ENCODE data around the gene FBRSL1. TPM values are rescaled to one million over a fixed set of nuclear protein-coding genes. Genes with fewer than 3 reads are reported as not detected.

FBRSL1 gene
- total RNA-seq, 4 donors from 2014 or later: 13.8 to 31.5 (median 16.1) TPM

- H3K9me3 ChIP-seq: no peaks in the 10 kb centered on the region
- no peak overlapping the region for H3K27ac ChIP-seq
- no peak for TF ChIP-seq POLR2A (IDR thresholded peaks at IDR 0.05)
- TF ChIP-seq EP300 (IDR thresholded peaks at IDR 0.05): no peak
- TF ChIP-seq CTCF (IDR thresholded peaks at IDR 0.05): no peak
- no peak for DNase-seq (ENCODE audit: low spot score in 2 of 2)
- 86 to 87% methylated on average over 17 to 25 of the region's 27 CpGs for WGBS, 2 donors
- H3K27me3 ChIP-seq: no peaks in the 10 kb centered on the region
- H3K4me1 ChIP-seq: peaks cover 0 to 61% (median 0%) of the 10 kb centered on the region in 4 donors
- H3K4me3 ChIP-seq: no peak overlapping the region
- peaks cover 0 to 37% (median 0%) of the 10 kb centered on the region in 3 donors for H3K36me3 ChIP-seq
Observed at GRCh38 chr12:132521712-132522292, 31.9 kb downstream of the FBRSL1 start.

- Histone ChIP-seq H3K36me3 (peaks cover 0 to 30% (median 0%) of the 10 kb centered on the region in 3 donors), H3K4me1 (peaks cover 0 to 61% (median 0%) of the 10 kb centered on the region in 4 donors), H3K27me3 (no peaks in the 10 kb centered on the region), H3K9me3 (no peaks in the 10 kb centered on the region), H3K27ac (peak overlapping the region in 1 of 4 donors; percentile 74), H3K4me3 (no peak overlapping the region)
- TF ChIP-seq POLR2A (IDR thresholded peaks at IDR 0.05) (no peak), CTCF (IDR thresholded peaks at IDR 0.05) (no peak), EP300 (IDR thresholded peaks at IDR 0.05) (no peak)
- WGBS, 2 donors: 86 to 88% methylated on average over 10 to 17 of the region's 25 CpGs
- no peak for DNase-seq (ENCODE audit: low spot score in 2 of 2)
Observed at GRCh38 chr12:132522592-132523380, 32.8 kb downstream of the FBRSL1 start.

- H3K27me3 ChIP-seq: no peaks in the 10 kb centered on the region
- WGBS, 2 donors: 41% methylated on average over 16 to 26 of the region's 28 CpGs
- peak; percentile 55 to 78 for DNase-seq (ENCODE audit: low spot score in 2 of 2)
- peaks cover 0 to 61% (median 0%) of the 10 kb centered on the region in 4 donors for H3K4me1 ChIP-seq
- peak overlapping the region in 2 of 4 donors; percentile 9 to 74 for H3K27ac ChIP-seq
- TF ChIP-seq POLR2A (IDR thresholded peaks at IDR 0.05) (no peak), EP300 (IDR thresholded peaks at IDR 0.05) (no peak), CTCF (IDR thresholded peaks at IDR 0.05) (peak; percentile 71 to 87 (median 82))
- H3K9me3 ChIP-seq: no peaks in the 10 kb centered on the region
- peaks cover 0 to 31% (median 0%) of the 10 kb centered on the region in 3 donors for H3K36me3 ChIP-seq
- H3K4me3 ChIP-seq: no peak overlapping the region
Observed at GRCh38 chr12:132523576-132524331, 33.8 kb downstream of the FBRSL1 start.

- 66 to 75% methylated on average over 14 of the region's 16 CpGs for WGBS, 2 donors
- DNase-seq (ENCODE audit: low spot score in 2 of 2): no peak
- H3K4me3 ChIP-seq: no peak overlapping the region
- peak overlapping the region in 2 of 4 donors; percentile 9 to 74 for H3K27ac ChIP-seq
- no peaks in the 10 kb centered on the region for H3K27me3 ChIP-seq
- no peaks in the 10 kb centered on the region for H3K9me3 ChIP-seq
- no peak for TF ChIP-seq CTCF (IDR thresholded peaks at IDR 0.05)
- TF ChIP-seq POLR2A (IDR thresholded peaks at IDR 0.05): no peak
- TF ChIP-seq EP300 (IDR thresholded peaks at IDR 0.05): no peak
- H3K4me1 ChIP-seq: peaks cover 0 to 61% (median 0%) of the 10 kb centered on the region in 4 donors
- peaks cover 0 to 30% (median 0%) of the 10 kb centered on the region in 3 donors for H3K36me3 ChIP-seq
Observed at GRCh38 chr12:132524405-132524804, 34.5 kb downstream of the FBRSL1 start.
